ENCODE results near the gene SMOC1.

- no peak for TF ChIP-seq POLR2AphosphoS5 (IDR thresholded peaks at IDR 0.05; ENCODE audit: low read depth, low read length)
- TF ChIP-seq, protein P1, sequence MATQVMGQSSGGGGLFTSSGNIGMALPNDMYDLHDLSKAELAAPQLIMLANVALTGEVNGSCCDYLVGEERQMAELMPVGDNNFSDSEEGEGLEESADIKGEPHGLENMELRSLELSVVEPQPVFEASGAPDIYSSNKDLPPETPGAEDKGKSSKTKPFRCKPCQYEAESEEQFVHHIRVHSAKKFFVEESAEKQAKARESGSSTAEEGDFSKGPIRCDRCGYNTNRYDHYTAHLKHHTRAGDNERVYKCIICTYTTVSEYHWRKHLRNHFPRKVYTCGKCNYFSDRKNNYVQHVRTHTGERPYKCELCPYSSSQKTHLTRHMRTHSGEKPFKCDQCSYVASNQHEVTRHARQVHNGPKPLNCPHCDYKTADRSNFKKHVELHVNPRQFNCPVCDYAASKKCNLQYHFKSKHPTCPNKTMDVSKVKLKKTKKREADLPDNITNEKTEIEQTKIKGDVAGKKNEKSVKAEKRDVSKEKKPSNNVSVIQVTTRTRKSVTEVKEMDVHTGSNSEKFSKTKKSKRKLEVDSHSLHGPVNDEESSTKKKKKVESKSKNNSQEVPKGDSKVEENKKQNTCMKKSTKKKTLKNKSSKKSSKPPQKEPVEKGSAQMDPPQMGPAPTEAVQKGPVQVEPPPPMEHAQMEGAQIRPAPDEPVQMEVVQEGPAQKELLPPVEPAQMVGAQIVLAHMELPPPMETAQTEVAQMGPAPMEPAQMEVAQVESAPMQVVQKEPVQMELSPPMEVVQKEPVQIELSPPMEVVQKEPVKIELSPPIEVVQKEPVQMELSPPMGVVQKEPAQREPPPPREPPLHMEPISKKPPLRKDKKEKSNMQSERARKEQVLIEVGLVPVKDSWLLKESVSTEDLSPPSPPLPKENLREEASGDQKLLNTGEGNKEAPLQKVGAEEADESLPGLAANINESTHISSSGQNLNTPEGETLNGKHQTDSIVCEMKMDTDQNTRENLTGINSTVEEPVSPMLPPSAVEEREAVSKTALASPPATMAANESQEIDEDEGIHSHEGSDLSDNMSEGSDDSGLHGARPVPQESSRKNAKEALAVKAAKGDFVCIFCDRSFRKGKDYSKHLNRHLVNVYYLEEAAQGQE (IDR thresholded peaks at IDR 0.05; ENCODE audit: insufficient read depth in 1 of 2, low read depth in 2 of 2, low read length in 2 of 2): no peak
- no peak for TF ChIP-seq FOXP2 (optimal IDR thresholded peaks at IDR 0.05; ENCODE audit: borderline replicate concordance, extremely low read depth, extremely low read length, insufficient read depth)
- no peak for TF ChIP-seq TAF1 (IDR thresholded peaks at IDR 0.05; ENCODE audit: borderline replicate concordance, insufficient read depth, low read length)
- no peak for TF ChIP-seq SIN3A (IDR thresholded peaks at IDR 0.05; ENCODE audit: borderline replicate concordance, insufficient read depth, low read length)
These were observed 103.1 kb downstream of the SMOC1 start for GRCh38 chr14:69982220-69982839.

Data from PFSK-1 (cell line).